Stimulated activated CD4-positive, alpha-beta T cell treated with anti-CD3 and anti-CD28 coated beads, TNF-alpha, amount 100 ng/mL, for 4 hours (primary cell): ENCODE results near the gene IFT27.

Experiments used
- DNase-seq, 3 experiments: peaks; one replicate each; pipeline ENCODE4 v3.0.0-alpha.2; 2020; ENCODE audit warnings: low read depth in 3 of 3

Gene IFT27

GRCh38 chr22:36725366-36726006 lies 50.4 kb downstream of the IFT27 start:
- DNase-seq, result no peak

- DNase-seq, result no peak
Measured at GRCh38 chr22:36724836-36725235, 51.1 kb downstream of the IFT27 start.

- no peak for DNase-seq
Measured at GRCh38 chr22:36722055-36722454, 53.9 kb downstream of the IFT27 start.

GRCh38 chr22:36715647-36716046 lies 60.3 kb downstream of the IFT27 start:
- DNase-seq, result no peak

- DNase-seq, result no peak
Measured at GRCh38 chr22:36714110-36714509, 61.8 kb downstream of the IFT27 start.

GRCh38 chr22:36713436-36713835 lies 62.5 kb downstream of the IFT27 start:
- DNase-seq, result no peak
